Measurements from ENCODE around the gene MRPL36. TPM values are rescaled to one million over a fixed set of nuclear protein-coding genes. Genes with fewer than 3 reads are reported as not detected.
A peak's percentile ranks its signal among the peaks of the same experiment; 100 is the strongest.
"Not testable (repeated sequence)": the region's sequence is repeated elsewhere in the genome, so short reads cannot be mapped to it uniquely, and the experiment has no call there.

Gene MRPL36
- total RNA-seq, 4 donors from 2014 or later: 26.7 to 37.4 (median 32.7) TPM

DNA sequence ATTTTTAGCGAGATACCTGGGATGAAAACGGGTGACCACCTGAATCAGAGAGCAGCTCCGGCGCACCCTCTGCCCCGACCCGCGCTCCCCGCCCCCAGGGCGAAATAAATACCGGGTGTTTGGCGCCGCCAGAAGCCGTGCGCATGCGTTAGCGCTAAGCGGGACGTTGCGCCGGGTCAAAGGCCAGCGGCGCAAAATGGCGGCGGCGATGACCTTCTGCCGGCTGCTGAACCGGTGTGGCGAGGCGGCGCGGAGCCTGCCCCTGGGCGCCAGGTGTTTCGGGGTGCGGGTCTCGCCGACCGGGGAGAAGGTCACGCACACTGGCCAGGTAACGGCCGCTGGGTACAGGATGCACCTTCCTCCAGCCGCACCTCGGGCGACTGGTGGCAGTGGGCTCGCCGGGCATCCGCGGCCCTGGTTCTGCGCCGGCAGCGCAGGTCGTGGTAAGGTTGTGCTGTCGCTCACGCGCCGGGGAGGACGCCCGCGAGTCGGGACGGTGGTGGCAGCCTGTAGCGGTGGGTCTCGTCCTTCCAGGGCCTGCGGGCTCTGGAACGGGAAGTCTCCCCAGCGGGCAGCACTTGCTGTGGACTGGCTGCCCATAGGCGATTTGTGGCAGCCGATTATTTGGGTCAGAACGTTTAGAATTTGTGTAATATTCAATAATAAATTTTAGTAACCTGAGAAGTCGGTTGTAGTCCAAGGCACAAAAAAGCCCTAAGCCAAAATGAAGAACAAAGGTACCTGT, 1.8 kb upstream of the MRPL36 start, which contains the start of gene NDUFS6:
Gene NDUFS6, plus strand, starts transcription at position 186 of the 745 bp plus-strand sequence. Its CDS starts 11 bp downstream, at position 197.
- TF ChIP-seq, protein P1, sequence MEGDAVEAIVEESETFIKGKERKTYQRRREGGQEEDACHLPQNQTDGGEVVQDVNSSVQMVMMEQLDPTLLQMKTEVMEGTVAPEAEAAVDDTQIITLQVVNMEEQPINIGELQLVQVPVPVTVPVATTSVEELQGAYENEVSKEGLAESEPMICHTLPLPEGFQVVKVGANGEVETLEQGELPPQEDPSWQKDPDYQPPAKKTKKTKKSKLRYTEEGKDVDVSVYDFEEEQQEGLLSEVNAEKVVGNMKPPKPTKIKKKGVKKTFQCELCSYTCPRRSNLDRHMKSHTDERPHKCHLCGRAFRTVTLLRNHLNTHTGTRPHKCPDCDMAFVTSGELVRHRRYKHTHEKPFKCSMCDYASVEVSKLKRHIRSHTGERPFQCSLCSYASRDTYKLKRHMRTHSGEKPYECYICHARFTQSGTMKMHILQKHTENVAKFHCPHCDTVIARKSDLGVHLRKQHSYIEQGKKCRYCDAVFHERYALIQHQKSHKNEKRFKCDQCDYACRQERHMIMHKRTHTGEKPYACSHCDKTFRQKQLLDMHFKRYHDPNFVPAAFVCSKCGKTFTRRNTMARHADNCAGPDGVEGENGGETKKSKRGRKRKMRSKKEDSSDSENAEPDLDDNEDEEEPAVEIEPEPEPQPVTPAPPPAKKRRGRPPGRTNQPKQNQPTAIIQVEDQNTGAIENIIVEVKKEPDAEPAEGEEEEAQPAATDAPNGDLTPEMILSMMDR (IDR thresholded peaks at IDR 0.05): peak in 1 of 5 experiments; percentile 8
- TF ChIP-seq POLR2AphosphoS5 (IDR thresholded peaks at IDR 0.05): peak; percentile 72 to 77 (median 72)
- TF ChIP-seq POLR2A (IDR thresholded peaks at IDR 0.05): peak; percentile 68
- TF ChIP-seq EP300 (IDR thresholded peaks at IDR 0.05; ENCODE audit: low read depth): no peak
- in situ Hi-C loops (cut with MboI; ENCODE audit: low pct_ligation_motif_present in 1 of 4, low pct_unique_long_range_greater_than_20kb in 1 of 4, low sequenced_read_pairs in 3 of 4) (no loop called here), intact Hi-C loops (cut with DNase I; ENCODE audit: low total_unique reads) (no loop called here)
- Histone ChIP-seq H3K27me3 (no peaks in the 10 kb centered on the region), H3K9me3 (no peaks in the 10 kb centered on the region), H3K4me1 (peaks cover 12 to 38% (median 21%) of the 10 kb centered on the region in 4 donors), H3K36me3 (peaks cover 0 to 22% (median 13%) of the 10 kb centered on the region in 4 donors), H3K4me3 (peak within 1 kb of the TSS; percentile 65 to 94 (median 80)), H3K27ac (peak within 1 kb of the TSS; percentile 84 to 90 (median 88))
- WGBS, 2 donors (ENCODE audit: low coverage in 1 of 2): 0% methylated on average over 54 of the region's 69 CpGs; no CpG with 5 or more reads in 1 of the 2 donors
- DNase-seq: peak; percentile 86

DNA sequence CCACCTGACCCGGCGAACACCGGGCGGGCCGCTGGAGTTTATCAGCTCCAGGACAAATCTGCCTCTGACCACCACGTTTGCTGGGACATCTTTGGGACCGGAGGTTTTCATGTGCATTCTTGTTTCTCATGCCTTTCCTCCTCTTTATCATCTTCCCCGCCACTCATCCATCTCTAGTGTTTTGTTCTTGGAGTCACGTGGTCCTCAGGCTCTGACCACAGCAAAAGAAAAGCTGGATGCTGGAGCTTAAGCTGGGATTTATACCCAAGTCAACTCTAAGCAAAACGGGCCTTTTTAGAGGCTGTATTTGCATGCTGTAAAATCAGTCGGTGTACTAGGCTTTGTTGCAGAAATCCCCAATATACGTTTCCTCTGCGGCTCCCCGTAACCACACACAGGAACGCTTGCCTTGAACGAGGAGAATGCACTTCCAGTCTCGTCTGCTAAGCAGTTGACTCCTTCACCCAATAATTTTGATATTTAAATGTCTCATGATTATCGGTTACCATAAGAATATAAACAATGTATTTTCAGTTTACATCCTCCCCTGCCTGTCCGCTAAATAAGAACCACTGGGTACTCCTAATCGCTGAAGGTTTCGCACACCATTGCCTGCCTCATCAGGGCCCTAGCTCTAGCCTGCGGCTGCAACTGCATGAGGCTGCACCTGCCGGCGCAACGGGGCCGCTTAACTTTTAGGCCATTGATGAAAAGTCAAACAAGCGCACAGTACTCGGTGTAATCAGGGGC, 1.0 kb upstream of the MRPL36 start:
- TF ChIP-seq, protein P1 (IDR thresholded peaks at IDR 0.05): no peak
- no peak for TF ChIP-seq POLR2A (IDR thresholded peaks at IDR 0.05)
- TF ChIP-seq POLR2AphosphoS5 (IDR thresholded peaks at IDR 0.05): no peak
- TF ChIP-seq EP300 (IDR thresholded peaks at IDR 0.05; ENCODE audit: low read depth): no peak
- peak; percentile 32 for DNase-seq
- in situ Hi-C loops (cut with MboI; ENCODE audit: low pct_ligation_motif_present in 1 of 4, low pct_unique_long_range_greater_than_20kb in 1 of 4, low sequenced_read_pairs in 3 of 4): no loop called here
- Histone ChIP-seq H3K27me3 (no peaks in the 10 kb centered on the region), H3K4me3 (peak overlapping the region; percentile 65 to 94 (median 80)), H3K36me3 (peaks cover 0 to 20% (median 12%) of the 10 kb centered on the region in 4 donors), H3K27ac (peak overlapping the region; percentile 84 to 90 (median 88)), H3K9me3 (no peaks in the 10 kb centered on the region), H3K4me1 (peaks cover 12 to 38% (median 21%) of the 10 kb centered on the region in 4 donors)
- 14 to 17% methylated on average over 18 to 28 of the region's 28 CpGs for WGBS, 2 donors (ENCODE audit: low coverage in 1 of 2)
- intact Hi-C loops (cut with DNase I; ENCODE audit: low total_unique reads): no loop called here

DNA sequence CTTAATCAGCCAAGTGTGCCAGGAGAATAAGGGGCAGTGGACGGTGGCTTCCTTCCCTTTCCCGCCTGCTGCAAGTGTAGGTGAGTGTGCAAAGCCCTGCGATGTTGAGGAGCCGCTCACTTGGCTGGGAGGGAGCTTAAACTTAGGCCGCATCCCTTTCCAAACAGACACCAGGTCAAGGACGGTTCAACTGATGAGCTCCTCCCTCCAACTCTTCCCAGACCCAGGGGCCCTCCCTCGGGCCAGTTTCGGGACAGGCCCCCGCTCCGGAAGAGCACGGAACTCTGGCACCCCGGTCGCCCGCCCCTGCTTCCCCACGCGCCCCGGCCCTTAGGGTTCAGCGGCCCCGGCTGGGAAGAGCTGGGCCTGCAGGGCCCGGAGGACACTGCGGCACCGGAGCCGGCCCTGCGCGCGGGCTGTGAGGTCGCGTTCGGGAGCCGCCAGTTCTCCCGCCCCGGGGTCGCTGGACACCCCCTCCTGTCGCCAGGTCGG, 481 bp downstream of the MRPL36 start:
- peaks cover 12 to 38% (median 22%) of the 10 kb centered on the region in 4 donors for H3K4me1 ChIP-seq
- peaks cover 0 to 10% (median 5%) of the 10 kb centered on the region in 4 donors for H3K36me3 ChIP-seq
- intact Hi-C loops (cut with DNase I; ENCODE audit: low total_unique reads): no loop called here
- peak overlapping the region; percentile 84 to 90 (median 88) for H3K27ac ChIP-seq
- H3K27me3 ChIP-seq: no peaks in the 10 kb centered on the region
- WGBS, 2 donors (ENCODE audit: low coverage in 1 of 2): 1% methylated on average over 25 of the region's 35 CpGs; no CpG with 5 or more reads in 1 of the 2 donors
- no peaks in the 10 kb centered on the region for H3K9me3 ChIP-seq
- DNase-seq: peak; percentile 15
- H3K4me3 ChIP-seq: peak overlapping the region; percentile 65 to 96 (median 80)
- TF ChIP-seq EP300 (IDR thresholded peaks at IDR 0.05; ENCODE audit: low read depth): no peak
- TF ChIP-seq POLR2A (IDR thresholded peaks at IDR 0.05): no peak
- TF ChIP-seq, protein P1 (IDR thresholded peaks at IDR 0.05): no peak
- no peak for TF ChIP-seq POLR2AphosphoS5 (IDR thresholded peaks at IDR 0.05)
- in situ Hi-C loops (cut with MboI; ENCODE audit: low pct_ligation_motif_present in 1 of 4, low pct_unique_long_range_greater_than_20kb in 1 of 4, low sequenced_read_pairs in 3 of 4): no loop called here

DNA sequence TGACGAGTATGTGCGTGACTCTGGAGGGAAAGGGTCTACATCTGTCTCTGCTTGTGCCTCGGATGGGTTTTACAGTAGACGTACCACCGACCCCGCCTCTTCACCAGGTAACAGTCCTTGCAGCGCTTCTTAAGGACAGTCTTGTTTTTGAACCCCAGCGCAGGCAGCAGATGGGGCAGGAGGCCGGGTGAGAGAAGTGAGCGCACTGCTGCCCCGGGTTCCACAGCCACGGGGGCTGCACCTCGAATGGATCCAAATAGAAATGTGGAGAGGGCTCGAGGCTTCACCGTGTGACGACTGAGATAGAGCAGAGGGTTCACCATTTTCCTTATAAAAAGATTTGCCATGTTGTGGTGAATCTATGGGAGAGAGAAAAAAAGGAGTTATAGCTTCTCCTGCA, 1.0 kb downstream of the MRPL36 start:
- DNase-seq: not testable (repeated sequence)
- H3K27ac ChIP-seq: peak overlapping the region in 3 of 4 donors; percentile 84 to 90 (median 88)

More for the DNA sequence above, 1.0 kb downstream of the MRPL36 start:
- WGBS, 2 donors (ENCODE audit: low coverage in 1 of 2): 90 to 100% methylated on average over 1 to 16 of the region's 16 CpGs
- peaks cover 12 to 38% (median 23%) of the 10 kb centered on the region in 4 donors for H3K4me1 ChIP-seq
- H3K9me3 ChIP-seq; intact Hi-C loops (cut with DNase I; ENCODE audit: low total_unique reads); H3K36me3 ChIP-seq; in situ Hi-C loops (cut with MboI; ENCODE audit: low pct_ligation_motif_present in 1 of 4, low pct_unique_long_range_greater_than_20kb in 1 of 4, low sequenced_read_pairs in 3 of 4); H3K27me3 ChIP-seq: not testable (repeated sequence)
- peak overlapping the region in 3 of 4 donors; percentile 65 to 91 (median 70) for H3K4me3 ChIP-seq
